ENCODE data around the gene MAP2K6. TPM values are rescaled to one million over a fixed set of nuclear protein-coding genes. Genes with fewer than 3 reads are reported as not detected.

Gene MAP2K6
- total and polyA plus RNA-seq, 2 donors (not counting 3 experiments of a cell fraction or from before 2014, with no cell fraction given) = 5.9 to 13.9 TPM

DNA sequence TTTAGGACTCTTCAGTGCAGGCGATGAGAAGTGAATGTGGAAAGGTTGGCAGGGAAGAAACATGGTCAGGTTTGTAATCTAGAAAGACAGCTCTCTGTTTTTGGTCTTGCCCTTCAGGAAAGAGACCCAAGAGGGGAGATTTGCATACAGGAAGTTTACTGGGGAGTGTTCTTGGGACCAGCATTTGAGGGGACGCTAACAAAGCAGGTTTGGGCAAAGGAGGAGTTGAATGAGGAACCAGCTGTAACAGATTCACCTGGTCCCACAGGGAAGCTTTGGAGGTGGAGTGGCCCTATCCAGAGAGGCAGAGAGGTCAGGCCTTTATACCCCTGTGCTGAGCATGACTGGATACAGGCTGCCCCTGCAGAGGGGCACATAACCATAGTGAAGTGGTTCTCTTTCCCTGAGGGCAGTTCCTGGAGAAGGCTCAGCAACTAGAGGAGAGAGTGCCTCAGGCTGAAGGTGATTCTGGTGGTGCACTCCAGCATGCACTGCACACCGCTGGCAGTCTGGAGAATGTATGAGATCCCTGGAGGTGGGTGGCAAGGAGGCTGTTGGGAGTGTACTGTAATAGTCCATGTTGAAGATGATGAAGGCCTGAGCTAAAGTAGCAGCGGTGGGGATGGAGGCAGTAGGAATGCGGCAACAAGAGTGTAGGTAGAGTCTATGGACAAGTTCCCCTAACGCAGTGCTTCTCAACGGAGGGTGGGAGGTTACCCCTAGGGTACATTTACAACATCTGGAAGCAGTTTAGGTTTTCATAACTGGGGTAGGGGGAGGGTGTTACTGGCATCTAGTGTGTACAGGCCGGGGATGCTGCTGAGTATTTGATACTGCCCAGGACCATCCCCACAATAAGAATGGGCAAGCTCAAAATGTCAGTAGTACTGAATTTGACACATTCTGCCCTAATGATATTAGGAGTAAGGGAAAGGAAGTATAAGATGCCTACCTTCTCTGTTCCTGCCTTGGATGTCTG lies 37.2 kb downstream of the MAP2K6 start:
- FAIRE-seq = no peak
- Histone ChIP-seq H3K9me1 (replicated peaks; ENCODE audit: control insufficient read depth, extremely low read depth, insufficient read depth, low read length) (no peaks in the 10 kb centered on the region), H2AFZ (ENCODE audit: low read depth, low read length) (peak overlapping the region; percentile 27), H3K4me1 (ENCODE audit: control insufficient read depth, extremely low read depth, insufficient read depth, low read length) (peaks cover 24% of the 10 kb centered on the region), H3K9ac (replicated peaks; ENCODE audit: extremely low read depth, insufficient read depth, low read length) (no peak overlapping the region), H3K36me3 (ENCODE audit: control insufficient read depth in 2 of 2, extremely low read depth in 1 of 2, insufficient read depth in 2 of 2, low read length in 2 of 2) (no peaks in the 10 kb centered on the region), H3K4me2 (ENCODE audit: insufficient read depth, low read length) (peak overlapping the region; percentile 16), H3K9me3 (replicated peaks; ENCODE audit: control insufficient read depth, insufficient read depth, low read length) (no peaks in the 10 kb centered on the region), H3K27me3 (ENCODE audit: control insufficient read depth in 2 of 2, insufficient read depth in 2 of 2, low read length in 2 of 2) (no peaks in the 10 kb centered on the region), H3K79me2 (ENCODE audit: control insufficient read depth, insufficient read depth, low read length) (no peaks in the 10 kb centered on the region), H3K4me3 (replicated peaks in 1 of 3; ENCODE audit: insufficient read depth in 1 of 3, low read depth in 1 of 3, low read length in 3 of 3) (no peak overlapping the region), H4K20me1 (replicated peaks; ENCODE audit: control insufficient read depth, extremely low read depth, insufficient read depth, low read length) (no peaks in the 10 kb centered on the region), H3K27ac (ENCODE audit: insufficient read depth, low read depth, low read length) (peak overlapping the region; percentile 67)
- no peak for DNase-seq (ENCODE audit: low read depth, low spot score)
- no TSS peak for BruUV-seq (replicated peaks)
- ChIA-PET CTCF (interaction anchor here (0.7 to 1.7 kb wide), 20 partner anchors 9 to 125 kb away, joined by 3 to 9 read pairs (median 4); partner anchors contain the start of genes ABCA5 and MAP2K6), POLR2A (interaction anchor here (0.6 to 1.1 kb wide), 2 partner anchors 15 to 125 kb away, joined by 3 to 4 read pairs; partner anchors contain the start of gene ABCA5)
- no peak for TF ChIP-seq FOS (IDR thresholded peaks at IDR 0.05; ENCODE audit: borderline replicate concordance, insufficient read depth, low read length)
- TF ChIP-seq POLR2A (IDR thresholded peaks at IDR 0.05; ENCODE audit: low read depth, low read length) = no peak
- TF ChIP-seq POLR2AphosphoS5 (IDR thresholded peaks at IDR 0.05; ENCODE audit: insufficient read depth, low read depth, low read length) = no peak
- no peak for TF ChIP-seq GATA2 (IDR thresholded peaks at IDR 0.05; ENCODE audit: insufficient read depth, insufficient read length, low read depth, low read length)
- intact Hi-C loops (cut with micrococcal nuclease) (loop anchor here (1.0 to 5.0 kb wide), 3 partner anchors 16 to 66 kb away; no protein-coding TSS in a partner anchor), dilution Hi-C loops (cut with MboI; ENCODE audit: extremely low pct_ligation_motif_present, low sequenced_read_pairs) (no loop called here)

DNA sequence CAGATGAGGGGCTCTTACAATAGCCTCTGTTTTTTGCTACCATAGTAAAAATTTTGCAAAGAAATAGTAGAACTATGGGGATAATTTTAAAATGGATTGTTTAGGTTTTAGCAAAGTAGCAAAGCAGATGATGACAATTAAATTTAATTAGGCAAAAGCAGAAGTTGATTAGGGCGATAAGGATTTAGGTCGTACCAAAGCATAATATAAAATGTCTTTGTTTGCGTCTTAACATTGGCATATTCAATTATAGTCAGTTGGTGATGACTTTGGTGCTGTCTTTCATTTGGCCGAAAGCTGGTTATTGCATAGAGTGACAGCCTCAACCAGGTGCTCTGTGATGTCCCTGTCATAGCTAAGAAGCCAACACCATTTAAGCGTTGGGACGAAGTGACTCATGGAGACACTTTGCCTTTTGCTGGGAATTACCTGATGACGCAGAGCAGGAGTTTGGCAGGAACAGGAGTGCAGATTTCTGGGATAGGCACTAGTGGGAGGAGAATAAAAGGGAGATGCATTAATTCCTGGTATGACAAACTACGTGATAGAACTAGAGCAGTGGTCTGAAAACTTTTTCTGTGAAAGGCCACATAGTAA lies 38.3 kb downstream of the MAP2K6 start:
- Histone ChIP-seq H3K4me3 (replicated peaks in 1 of 3; ENCODE audit: insufficient read depth in 1 of 3, low read depth in 1 of 3, low read length in 3 of 3) (no peak overlapping the region), H3K4me2 (ENCODE audit: insufficient read depth, low read length) (no peak overlapping the region), H3K36me3 (ENCODE audit: control insufficient read depth in 2 of 2, extremely low read depth in 1 of 2, insufficient read depth in 2 of 2, low read length in 2 of 2) (no peaks in the 10 kb centered on the region), H3K9me3 (replicated peaks; ENCODE audit: control insufficient read depth, insufficient read depth, low read length) (no peaks in the 10 kb centered on the region), H3K27me3 (ENCODE audit: control insufficient read depth in 2 of 2, insufficient read depth in 2 of 2, low read length in 2 of 2) (no peaks in the 10 kb centered on the region), H3K27ac (ENCODE audit: insufficient read depth, low read depth, low read length) (no peak overlapping the region), H2AFZ (ENCODE audit: low read depth, low read length) (no peak overlapping the region), H3K4me1 (ENCODE audit: control insufficient read depth, extremely low read depth, insufficient read depth, low read length) (peaks cover 24% of the 10 kb centered on the region), H3K79me2 (ENCODE audit: control insufficient read depth, insufficient read depth, low read length) (no peaks in the 10 kb centered on the region), H3K9me1 (replicated peaks; ENCODE audit: control insufficient read depth, extremely low read depth, insufficient read depth, low read length) (no peaks in the 10 kb centered on the region), H3K9ac (replicated peaks; ENCODE audit: extremely low read depth, insufficient read depth, low read length) (no peak overlapping the region), H4K20me1 (replicated peaks; ENCODE audit: control insufficient read depth, extremely low read depth, insufficient read depth, low read length) (no peaks in the 10 kb centered on the region)
- intact Hi-C loops (cut with micrococcal nuclease) (loop anchor here (5.0 kb wide), 1 partner anchor 65 kb away; no protein-coding TSS in a partner anchor), dilution Hi-C loops (cut with MboI; ENCODE audit: extremely low pct_ligation_motif_present, low sequenced_read_pairs) (no loop called here)
- TF ChIP-seq EZH2 (IDR thresholded peaks at IDR 0.05; ENCODE audit: borderline replicate concordance, low read depth, low read length, severe bottlenecking) (no peak), GATA2 (IDR thresholded peaks at IDR 0.05; ENCODE audit: insufficient read depth, insufficient read length, low read depth, low read length) (no peak), MYC (IDR thresholded peaks at IDR 0.05; ENCODE audit: low read depth, low read length) (no peak), JUN (IDR thresholded peaks at IDR 0.05; ENCODE audit: borderline replicate concordance, insufficient read depth, insufficient read length, low read depth) (no peak), FOS (IDR thresholded peaks at IDR 0.05; ENCODE audit: borderline replicate concordance, insufficient read depth, low read length) (no peak), POLR2AphosphoS5 (IDR thresholded peaks at IDR 0.05; ENCODE audit: insufficient read depth, low read depth, low read length) (no peak), POLR2A (IDR thresholded peaks at IDR 0.05; ENCODE audit: low read depth, low read length) (no peak)
- TF ChIP-seq, protein P1, sequence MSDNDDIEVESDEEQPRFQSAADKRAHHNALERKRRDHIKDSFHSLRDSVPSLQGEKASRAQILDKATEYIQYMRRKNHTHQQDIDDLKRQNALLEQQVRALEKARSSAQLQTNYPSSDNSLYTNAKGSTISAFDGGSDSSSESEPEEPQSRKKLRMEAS (IDR thresholded peaks at IDR 0.05; ENCODE audit: insufficient read depth, insufficient read length) = no peak
- TF ChIP-seq, protein P2, sequence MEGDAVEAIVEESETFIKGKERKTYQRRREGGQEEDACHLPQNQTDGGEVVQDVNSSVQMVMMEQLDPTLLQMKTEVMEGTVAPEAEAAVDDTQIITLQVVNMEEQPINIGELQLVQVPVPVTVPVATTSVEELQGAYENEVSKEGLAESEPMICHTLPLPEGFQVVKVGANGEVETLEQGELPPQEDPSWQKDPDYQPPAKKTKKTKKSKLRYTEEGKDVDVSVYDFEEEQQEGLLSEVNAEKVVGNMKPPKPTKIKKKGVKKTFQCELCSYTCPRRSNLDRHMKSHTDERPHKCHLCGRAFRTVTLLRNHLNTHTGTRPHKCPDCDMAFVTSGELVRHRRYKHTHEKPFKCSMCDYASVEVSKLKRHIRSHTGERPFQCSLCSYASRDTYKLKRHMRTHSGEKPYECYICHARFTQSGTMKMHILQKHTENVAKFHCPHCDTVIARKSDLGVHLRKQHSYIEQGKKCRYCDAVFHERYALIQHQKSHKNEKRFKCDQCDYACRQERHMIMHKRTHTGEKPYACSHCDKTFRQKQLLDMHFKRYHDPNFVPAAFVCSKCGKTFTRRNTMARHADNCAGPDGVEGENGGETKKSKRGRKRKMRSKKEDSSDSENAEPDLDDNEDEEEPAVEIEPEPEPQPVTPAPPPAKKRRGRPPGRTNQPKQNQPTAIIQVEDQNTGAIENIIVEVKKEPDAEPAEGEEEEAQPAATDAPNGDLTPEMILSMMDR (IDR thresholded peaks at IDR 0.05; ENCODE audit: extremely low read depth in 1 of 2, insufficient read depth in 1 of 2, low read depth in 1 of 2, low read length in 2 of 2) = no peak
- no TSS peak for BruUV-seq (replicated peaks)
- ChIA-PET POLR2A (no interaction called here), CTCF (interaction anchor here (0.6 to 0.9 kb wide), 2 partner anchors 44 to 412 kb away, joined by 3 to 5 read pairs; no protein-coding TSS in a partner anchor)
- FAIRE-seq = no peak
- no peak for DNase-seq (ENCODE audit: low read depth, low spot score)

All from endothelial cell of umbilical vein (primary cell).